ENCODE results near the gene KLRD1.
"Not testable (repeated sequence)": the region's sequence is repeated elsewhere in the genome, so short reads cannot be mapped to it uniquely, and the experiment has no call there.

The KLRD1 gene

DNA sequence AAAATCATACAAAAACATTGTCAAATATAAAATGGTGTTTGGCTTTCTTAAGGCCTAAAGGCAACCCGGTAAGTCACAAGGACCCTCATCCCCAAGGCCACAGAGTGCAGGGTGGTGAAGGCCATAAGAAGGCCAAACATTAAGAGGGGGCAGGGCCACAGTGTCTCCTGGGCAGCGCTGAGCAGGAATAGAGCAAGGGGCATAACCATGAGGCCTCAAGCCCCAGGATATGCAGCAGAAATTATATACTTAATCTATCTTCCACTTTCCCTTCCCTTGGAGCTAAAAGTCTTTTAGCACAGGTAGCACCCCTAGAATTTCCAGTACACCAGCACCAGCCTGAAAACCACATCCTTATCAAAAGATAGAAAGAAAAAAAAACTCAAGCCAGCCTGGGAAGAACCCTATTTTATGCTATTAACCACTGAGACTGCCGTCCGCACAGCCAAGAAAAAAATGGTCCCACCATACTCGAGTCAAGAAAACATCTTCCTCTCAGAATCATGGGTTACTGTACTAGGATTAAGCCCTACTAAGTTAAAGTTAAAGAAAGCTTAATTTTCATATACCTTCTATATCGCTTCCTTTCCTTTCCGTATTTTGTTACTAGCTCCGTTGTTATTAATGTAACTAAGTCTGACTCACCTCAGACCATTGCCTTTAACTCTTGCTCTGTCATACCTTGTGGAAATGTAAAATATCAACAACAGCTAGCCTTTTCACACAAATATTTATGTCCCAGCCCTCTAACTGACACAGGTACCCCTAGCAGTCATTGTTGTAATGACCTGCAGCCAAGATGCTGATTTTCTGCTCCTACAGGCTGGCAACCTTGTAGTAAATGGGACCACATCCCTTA, 62.1 kb downstream of the KLRD1 start:
- DNase-seq (ENCODE audit: low read depth) = no peak

DNA sequence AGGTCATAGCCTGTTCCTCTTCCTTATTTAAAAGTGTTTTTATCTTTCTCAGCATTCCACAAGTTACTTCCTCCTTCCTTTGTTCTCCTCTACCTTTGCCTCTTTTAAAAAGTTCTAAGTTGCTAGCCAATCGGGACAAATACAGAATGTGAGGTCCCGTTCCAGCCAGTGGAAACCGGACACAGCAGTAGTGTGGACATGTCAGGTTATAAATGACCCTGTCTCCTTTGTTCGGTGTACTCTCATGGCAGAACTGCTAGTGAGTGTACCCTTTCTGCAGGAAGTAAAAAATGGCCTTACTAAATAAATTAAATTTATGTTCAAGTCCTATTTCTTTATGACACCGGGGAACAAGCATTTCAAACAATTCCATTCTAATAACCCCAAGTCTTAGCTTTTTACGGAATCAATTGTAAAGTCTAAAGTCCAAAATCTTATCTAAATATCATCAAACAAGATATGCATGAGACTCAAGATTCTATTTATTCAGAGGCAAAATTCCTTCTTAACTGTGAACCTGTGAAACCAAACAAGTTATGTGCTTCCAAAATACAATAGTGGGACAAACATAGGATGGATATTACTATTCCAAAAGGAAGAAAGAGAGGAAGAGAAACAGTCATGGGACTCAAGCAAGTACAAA, 64.3 kb downstream of the KLRD1 start:
- DNase-seq (ENCODE audit: low read depth) = not testable (repeated sequence)

DNA sequence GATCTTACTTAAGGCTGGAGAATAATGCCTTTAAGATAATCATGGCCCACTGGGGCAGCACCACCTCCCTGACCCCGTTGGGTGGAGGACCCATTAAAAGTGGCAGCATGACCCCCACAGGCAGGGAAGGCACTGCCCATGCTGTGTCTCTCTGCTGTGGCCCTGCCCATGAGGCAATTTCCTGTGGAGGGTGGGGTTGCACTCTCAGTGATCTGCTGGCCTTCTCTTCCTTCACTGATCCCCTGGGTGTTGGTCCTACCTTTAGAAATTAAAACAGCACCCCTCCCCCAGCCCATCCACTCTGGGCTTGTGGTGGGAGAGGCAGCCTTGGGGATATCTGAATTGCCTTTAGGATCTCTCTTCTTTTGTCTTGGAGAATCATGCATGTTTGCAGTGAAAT, 64.9 kb downstream of the KLRD1 start:
- DNase-seq (ENCODE audit: low read depth) = no peak

DNA sequence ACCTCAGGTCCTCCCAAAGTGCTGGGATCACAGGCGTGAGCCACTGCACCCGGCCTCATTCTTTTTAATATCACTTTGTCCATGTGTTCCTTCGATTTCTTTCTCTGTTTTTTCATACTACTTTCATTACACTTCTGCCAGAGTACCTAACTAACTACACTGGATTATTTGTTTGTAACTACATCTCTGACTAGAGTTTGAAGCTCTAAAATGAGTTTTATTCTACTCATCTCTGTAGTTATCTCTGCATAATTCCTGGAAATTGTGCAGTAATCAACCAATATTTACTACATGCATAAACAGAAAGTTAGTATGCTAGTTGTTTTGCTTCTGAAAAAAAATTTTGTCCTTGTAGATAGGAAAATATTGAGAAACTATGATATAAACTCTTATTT, 67.0 kb downstream of the KLRD1 start:
- no peak for DNase-seq (ENCODE audit: low read depth)

DNA sequence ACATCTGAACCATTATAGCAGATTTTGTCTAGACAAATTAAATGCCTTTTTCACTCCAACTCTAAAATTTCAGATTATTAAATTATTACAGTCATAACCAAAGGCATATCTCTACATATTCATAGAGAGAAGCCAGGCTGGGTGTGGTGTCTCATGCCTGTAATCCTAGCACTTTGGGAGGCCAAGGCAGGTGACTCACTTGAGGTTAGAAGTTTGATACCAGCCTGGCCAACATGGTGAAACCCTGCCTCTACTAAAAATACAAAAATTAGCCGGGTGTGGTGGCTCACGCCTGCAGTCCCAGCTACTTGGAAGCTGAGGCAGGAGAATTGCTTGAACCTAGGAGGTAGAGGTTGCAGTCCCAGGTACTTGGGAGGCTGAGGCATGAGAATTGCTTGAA, 71.1 kb downstream of the KLRD1 start:
- not testable (repeated sequence) for DNase-seq (ENCODE audit: low read depth)
